Fibroblast of pulmonary artery (primary cell): ENCODE results near the gene ACSL6.

Experiments
- DNase-seq: peaks from one replicate; pipeline ENCODE4 v3.0.0-alpha.2; 2010; ENCODE audit warnings: low read depth
- H3K4me3 ChIP-seq: replicated peaks from 2 replicates; pipeline ENCODE4 v1.5.1; 2011; ENCODE audit warnings: low read depth, mild to moderate bottlenecking, control low read depth, low read length, moderate library complexity
- TF ChIP-seq, protein P1 (sequence below): IDR thresholded peaks from 2 replicates; pipeline ENCODE4 v1.5.1; 2011; ENCODE audit warnings: mild to moderate bottlenecking, control low read depth, low read length, inconsistent platforms; ENCODE audit errors: missing control alignments

ACSL6 gene

DNA sequence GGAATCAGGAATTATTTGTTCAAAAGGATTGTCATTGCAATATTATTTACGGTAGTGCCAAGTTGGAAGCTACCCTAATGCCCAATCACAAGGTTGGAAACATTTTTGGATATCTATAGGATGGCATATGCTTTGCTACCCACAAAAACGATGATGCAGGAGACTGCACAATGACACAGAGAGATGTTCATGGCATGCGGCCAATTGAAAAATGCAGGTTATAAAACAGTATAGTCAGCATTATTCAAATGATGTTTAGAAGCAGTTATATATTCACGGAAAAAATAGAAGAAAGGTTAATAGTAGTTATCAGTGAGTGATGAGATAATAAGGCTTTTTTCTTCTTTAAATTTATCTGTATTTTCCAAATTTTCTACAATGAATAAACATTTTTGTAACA lies 5.9 kb upstream of the ACSL6 start:
- TF ChIP-seq, protein P1, sequence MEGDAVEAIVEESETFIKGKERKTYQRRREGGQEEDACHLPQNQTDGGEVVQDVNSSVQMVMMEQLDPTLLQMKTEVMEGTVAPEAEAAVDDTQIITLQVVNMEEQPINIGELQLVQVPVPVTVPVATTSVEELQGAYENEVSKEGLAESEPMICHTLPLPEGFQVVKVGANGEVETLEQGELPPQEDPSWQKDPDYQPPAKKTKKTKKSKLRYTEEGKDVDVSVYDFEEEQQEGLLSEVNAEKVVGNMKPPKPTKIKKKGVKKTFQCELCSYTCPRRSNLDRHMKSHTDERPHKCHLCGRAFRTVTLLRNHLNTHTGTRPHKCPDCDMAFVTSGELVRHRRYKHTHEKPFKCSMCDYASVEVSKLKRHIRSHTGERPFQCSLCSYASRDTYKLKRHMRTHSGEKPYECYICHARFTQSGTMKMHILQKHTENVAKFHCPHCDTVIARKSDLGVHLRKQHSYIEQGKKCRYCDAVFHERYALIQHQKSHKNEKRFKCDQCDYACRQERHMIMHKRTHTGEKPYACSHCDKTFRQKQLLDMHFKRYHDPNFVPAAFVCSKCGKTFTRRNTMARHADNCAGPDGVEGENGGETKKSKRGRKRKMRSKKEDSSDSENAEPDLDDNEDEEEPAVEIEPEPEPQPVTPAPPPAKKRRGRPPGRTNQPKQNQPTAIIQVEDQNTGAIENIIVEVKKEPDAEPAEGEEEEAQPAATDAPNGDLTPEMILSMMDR: no peak
- no peak overlapping the region for H3K4me3 ChIP-seq
- DNase-seq: no peak

DNA sequence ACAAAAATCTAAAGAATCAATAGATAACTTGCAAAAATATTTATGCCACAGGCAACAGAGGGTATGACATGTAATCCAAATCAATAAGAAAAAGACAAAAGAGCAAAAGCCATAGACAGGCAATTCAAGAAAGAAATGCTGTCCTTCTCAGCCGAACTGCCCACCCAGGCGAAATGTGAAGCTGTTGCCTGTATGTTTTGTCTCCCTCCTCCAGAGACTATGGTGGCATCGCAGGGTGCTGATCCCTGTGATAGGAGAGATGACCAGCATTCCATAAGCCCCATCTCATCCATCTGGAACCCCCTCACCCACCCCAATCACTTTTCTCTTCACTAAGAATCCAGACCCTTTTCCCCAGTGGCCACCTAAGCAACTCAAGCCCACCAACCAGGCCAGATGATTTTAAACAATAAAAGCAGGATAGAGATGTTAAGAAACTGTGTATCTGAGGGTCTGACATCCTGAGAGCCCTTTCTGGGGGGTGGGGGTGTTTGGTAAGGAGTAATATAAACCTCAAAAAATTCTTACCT lies 5.3 kb upstream of the ACSL6 start:
- TF ChIP-seq, protein P1: no peak
- no peak overlapping the region for H3K4me3 ChIP-seq
- no peak for DNase-seq

DNA sequence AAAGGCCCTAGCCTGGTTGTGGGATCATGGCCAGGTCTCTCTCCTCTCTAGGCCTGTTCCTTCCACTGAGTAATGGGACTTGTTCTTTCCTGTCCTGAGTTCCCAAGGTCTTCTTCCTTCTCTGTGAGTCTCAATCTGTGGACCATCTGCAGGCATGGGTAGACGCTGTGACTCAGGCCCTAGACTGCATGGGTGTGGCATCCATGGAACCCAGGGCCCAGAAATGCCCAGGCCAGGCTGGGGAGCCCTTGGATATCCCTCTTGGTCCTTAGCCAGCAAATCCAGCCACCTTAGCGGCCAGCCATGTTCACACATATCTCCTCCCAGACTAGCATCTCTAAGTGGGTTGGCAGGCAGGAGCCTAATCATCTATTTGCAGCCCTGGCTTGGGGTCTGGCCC lies 2.3 kb upstream of the ACSL6 start:
- TF ChIP-seq, protein P1: no peak
- H3K4me3 ChIP-seq: no peak overlapping the region
- no peak for DNase-seq

DNA sequence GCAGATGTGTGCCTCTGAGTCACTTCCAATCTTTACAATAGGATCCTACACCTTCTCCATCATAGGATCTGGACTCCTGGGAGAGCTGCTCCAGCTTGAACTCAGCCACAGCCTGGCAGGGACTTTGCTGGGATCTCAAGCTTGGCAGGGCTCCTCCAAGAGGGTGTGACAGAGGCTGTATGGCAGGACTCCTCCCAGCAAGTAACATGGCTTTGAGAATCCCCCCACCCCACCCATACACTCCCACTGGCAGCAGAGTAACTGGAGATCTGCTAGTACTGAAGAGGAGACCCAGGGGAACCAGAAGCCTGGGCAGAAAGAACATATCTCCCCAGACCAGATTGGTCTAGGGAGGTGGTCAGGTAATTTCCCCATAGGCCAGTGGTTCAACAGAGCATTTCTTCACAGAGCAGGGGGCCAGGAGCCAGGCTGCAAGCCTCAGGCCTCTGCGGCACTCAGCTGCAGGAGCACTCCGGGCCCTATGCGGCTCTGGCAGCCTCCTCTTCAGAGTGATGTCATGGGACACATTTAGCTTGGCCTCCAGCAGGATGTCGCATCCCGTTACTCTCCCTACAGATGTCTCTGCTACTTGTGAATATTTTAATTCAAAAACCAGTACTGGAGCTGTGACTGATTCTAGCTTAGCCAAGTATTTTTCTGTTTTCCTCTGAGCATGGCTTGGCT lies 1.7 kb upstream of the ACSL6 start:
- TF ChIP-seq, protein P1: no peak
- no peak for DNase-seq
- no peak overlapping the region for H3K4me3 ChIP-seq

DNA sequence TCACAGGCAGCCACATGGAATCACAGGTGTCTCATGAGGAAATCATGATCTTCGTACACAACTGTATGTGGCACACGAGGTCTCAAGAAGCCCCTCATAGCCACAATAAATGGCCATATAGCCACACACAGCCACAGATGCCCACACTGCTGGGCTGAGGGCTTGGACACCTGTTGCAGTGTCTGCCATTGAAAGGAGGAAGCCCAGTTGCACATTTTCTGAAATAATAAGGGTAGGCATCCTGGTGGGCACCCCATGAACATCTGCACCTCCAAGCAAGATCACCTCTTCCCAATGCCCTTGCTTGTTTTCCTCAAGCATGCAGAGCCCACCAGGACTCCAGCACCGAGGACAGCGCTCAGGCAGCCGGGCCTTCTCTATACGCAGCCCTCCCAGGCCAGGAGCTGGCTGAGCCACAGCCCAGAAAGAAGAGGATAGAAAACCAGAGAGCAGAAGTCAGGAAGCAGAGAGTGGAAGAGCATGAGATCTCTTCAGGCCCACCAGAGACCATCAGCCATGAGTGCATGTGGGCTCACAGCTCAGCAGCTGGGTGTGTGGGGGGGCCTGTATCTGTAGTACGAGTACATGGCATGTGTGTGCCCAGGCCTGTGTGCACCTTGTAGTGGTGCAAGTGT lies 1.0 kb upstream of the ACSL6 start:
- DNase-seq: peak; percentile 82
- no peak overlapping the region for H3K4me3 ChIP-seq
- TF ChIP-seq, protein P1: no peak

DNA sequence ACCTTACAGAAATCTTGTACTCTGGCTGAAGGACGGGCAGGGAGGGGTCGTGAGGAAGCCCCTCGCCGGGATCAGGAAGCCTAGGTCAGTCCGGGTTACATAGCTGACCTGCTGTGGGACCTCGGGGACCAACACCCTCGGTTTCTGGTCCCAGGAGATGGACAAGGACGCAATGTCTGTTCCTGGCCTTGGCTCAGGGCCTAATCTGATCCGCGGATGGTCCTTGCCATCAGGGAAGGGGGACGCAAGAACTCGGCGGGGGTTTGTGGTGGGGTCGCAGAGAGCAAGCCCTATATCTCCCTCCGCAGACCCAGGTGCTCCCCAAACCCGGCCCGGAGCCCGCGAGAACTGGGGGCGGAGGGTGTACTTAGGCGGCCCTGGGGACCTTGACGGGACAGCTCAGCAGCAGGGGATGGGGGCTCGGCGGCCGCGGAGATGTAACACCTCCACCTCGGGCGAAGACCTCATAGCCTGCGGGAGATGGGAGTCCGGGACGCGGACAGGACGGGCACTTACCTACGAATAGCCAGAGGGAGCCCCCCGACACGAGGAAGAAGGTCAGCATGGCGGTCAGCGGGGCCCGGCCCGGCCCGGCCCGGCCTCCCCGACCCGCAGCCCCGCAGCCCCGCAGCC lies 353 bp downstream of the ACSL6 start:
- TF ChIP-seq, protein P1: no peak
- H3K4me3 ChIP-seq: peak overlapping the region; percentile 29

DNA sequence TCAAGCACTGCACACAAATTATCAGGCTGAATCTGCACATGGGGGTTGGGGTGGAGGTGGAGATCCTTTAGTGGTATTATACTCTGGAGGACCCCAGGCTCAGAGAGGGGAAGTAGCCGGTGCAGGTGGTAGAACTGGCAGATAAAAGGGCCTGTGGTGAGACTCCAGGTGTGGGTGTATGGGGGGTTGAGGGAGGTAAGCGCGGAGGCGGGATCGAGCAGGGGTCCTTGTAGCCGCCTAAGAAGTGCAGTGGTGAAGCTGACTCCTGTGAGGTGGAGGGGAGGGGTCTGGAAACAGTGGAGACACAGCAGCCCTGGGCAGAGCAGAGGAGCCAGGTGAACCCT lies 841 bp downstream of the ACSL6 start:
- no peak for DNase-seq
- H3K4me3 ChIP-seq: no peak overlapping the region

More for the DNA sequence above, 353 bp downstream of the ACSL6 start:
- no peak for DNase-seq

More for the DNA sequence above, 841 bp downstream of the ACSL6 start:
- TF ChIP-seq, protein P1: no peak
